Keratinocyte (primary cell): ENCODE measurements around the gene SMYD4. TPM values are rescaled to one million over a fixed set of nuclear protein-coding genes. Genes with fewer than 3 reads are reported as not detected.

Experiments
- DNase-seq: peaks from one replicate; pipeline ENCODE4 v3.0.0-alpha.2; 2011; ENCODE audit warnings: low read depth, missing footprints, low spot score
- FAIRE-seq: peaks from 2 replicates; lab custom pipeline; 2011; peaks lifted over from hg19 to GRCh38; lab: Jason Lieb, UNC
- H2AFZ ChIP-seq: 2 replicates; pipeline ENCODE4 v1.6.0; 2012; ENCODE audit warnings: low read length, control low read depth, inconsistent platforms; ENCODE audit not compliant: control insufficient read depth
- H3K27ac ChIP-seq: 2 replicates; pipeline ENCODE4 v1.5.1; 2011; ENCODE audit warnings: low read length; ENCODE audit not compliant: control insufficient read depth, insufficient read depth
- H3K27me3 ChIP-seq: 3 replicates; pipeline ENCODE4 v1.6.0; 2011; ENCODE audit warnings: low read length; ENCODE audit not compliant: control insufficient read depth, insufficient read depth; ENCODE audit errors: extremely low read depth
- H3K36me3 ChIP-seq, 2 experiments: 2 replicates in 1 of 2; 3 replicates in 1 of 2; pipeline ENCODE4 v1.5.1; 2011; ENCODE audit warnings: low read length in 2 of 2, mild to moderate bottlenecking in 1 of 2; ENCODE audit not compliant: control insufficient read depth in 2 of 2, insufficient read depth in 2 of 2; ENCODE audit errors: extremely low read depth in 1 of 2
- H3K4me1 ChIP-seq: 3 replicates; pipeline ENCODE4 v1.5.1; 2011; ENCODE audit warnings: low read length; ENCODE audit not compliant: control insufficient read depth, insufficient read depth; ENCODE audit errors: extremely low read depth
- H3K4me2 ChIP-seq: 3 replicates; pipeline ENCODE4 v1.6.0; 2011; ENCODE audit warnings: low read depth, low read length; ENCODE audit not compliant: control insufficient read depth, insufficient read depth; ENCODE audit errors: extremely low read depth
- H3K4me3 ChIP-seq, 3 experiments: fragments of 200-600 bp in 1 of 3; sonication (generic) in 1 of 3; 2 replicates in 2 of 3; 3 replicates in 1 of 3; pipeline ENCODE4 v1.5.1; 2011 to 2016; ENCODE audit warnings: low read length in 3 of 3, mild to moderate bottlenecking in 3 of 3, control low read depth in 2 of 3, inconsistent platforms in 1 of 3, low read depth in 1 of 3, mixed read lengths in 1 of 3, mixed run types in 1 of 3, moderate library complexity in 1 of 3; ENCODE audit not compliant: control insufficient read depth in 2 of 3, insufficient read depth in 2 of 3; ENCODE audit errors: extremely low read depth in 1 of 3
- H3K79me2 ChIP-seq: 2 replicates; pipeline ENCODE4 v1.6.0; 2012; ENCODE audit warnings: low read length; ENCODE audit not compliant: control insufficient read depth, insufficient read depth
- H3K9ac ChIP-seq: 3 replicates; pipeline ENCODE4 v1.6.0; 2011; ENCODE audit warnings: low read length; ENCODE audit not compliant: control insufficient read depth, insufficient read depth; ENCODE audit errors: extremely low read depth
- H3K9me1 ChIP-seq: 3 replicates; pipeline ENCODE4 v1.6.0; 2011; ENCODE audit warnings: low read length; ENCODE audit not compliant: control insufficient read depth, insufficient read depth; ENCODE audit errors: extremely low read depth
- H3K9me3 ChIP-seq: 2 replicates; pipeline ENCODE4 v1.5.1; 2012; ENCODE audit warnings: low read depth, low read length; ENCODE audit not compliant: control insufficient read depth
- H4K20me1 ChIP-seq: 3 replicates; pipeline ENCODE4 v1.6.0; 2011; ENCODE audit warnings: low read length; ENCODE audit not compliant: control insufficient read depth, insufficient read depth; ENCODE audit errors: extremely low read depth
- CTCF ChIP-seq, 3 experiments: IDR thresholded peaks in 1 of 3; conservative IDR thresholded peaks in 1 of 3; optimal IDR thresholded peaks in 1 of 3; 2 replicates in 2 of 3; 3 replicates in 1 of 3; pipeline versions ENCODE3 to v1.5.1; 2011; ENCODE audit warnings: low read length in 3 of 3, mild to moderate bottlenecking in 3 of 3, moderate library complexity in 2 of 3, control low read depth in 1 of 3, inconsistent platforms in 1 of 3; ENCODE audit not compliant: insufficient read depth in 2 of 3; ENCODE audit errors: extremely low read depth in 1 of 3
- EZH2 ChIP-seq: IDR thresholded peaks from one replicate; pipeline ENCODE4 v1.6.1; 2012; ENCODE audit warnings: inconsistent platforms, mild to moderate bottlenecking, low read length, moderate library complexity
- dilution Hi-C: fragments of 300-500 bp; cut with MboI; formaldehyde crosslinking; loops from one replicate; pipeline ENCODE4 v1.7.0; 2020; ENCODE audit warnings: low sequenced_read_pairs; ENCODE audit not compliant: extremely low pct_ligation_motif_present
- polyA plus RNA-seq, 5 experiments: library from polyadenylated mRNA; depleted of rRNA in 3 of 5; stranded (reverse) in 3 of 5; stranded (forward) in 1 of 5; unstranded in 1 of 5; fragments of >200 nt; gene quantifications; 1 replicate in 1 of 5; 2 replicates in 3 of 5; 3 replicates in 1 of 5; pipeline versions ENCODE4 v1.2.1 to v1.2.3, GENCODE V29; 2011 to 2012; ENCODE audit warnings: missing spikeins in 2 of 5, low read depth in 1 of 5, low replicate concordance in 1 of 5

The SMYD4 gene
- polyA plus RNA-seq, 1 donor (not counting 4 experiments of a cell fraction or from before 2014, with no cell fraction given) = 6.3 TPM

DNA sequence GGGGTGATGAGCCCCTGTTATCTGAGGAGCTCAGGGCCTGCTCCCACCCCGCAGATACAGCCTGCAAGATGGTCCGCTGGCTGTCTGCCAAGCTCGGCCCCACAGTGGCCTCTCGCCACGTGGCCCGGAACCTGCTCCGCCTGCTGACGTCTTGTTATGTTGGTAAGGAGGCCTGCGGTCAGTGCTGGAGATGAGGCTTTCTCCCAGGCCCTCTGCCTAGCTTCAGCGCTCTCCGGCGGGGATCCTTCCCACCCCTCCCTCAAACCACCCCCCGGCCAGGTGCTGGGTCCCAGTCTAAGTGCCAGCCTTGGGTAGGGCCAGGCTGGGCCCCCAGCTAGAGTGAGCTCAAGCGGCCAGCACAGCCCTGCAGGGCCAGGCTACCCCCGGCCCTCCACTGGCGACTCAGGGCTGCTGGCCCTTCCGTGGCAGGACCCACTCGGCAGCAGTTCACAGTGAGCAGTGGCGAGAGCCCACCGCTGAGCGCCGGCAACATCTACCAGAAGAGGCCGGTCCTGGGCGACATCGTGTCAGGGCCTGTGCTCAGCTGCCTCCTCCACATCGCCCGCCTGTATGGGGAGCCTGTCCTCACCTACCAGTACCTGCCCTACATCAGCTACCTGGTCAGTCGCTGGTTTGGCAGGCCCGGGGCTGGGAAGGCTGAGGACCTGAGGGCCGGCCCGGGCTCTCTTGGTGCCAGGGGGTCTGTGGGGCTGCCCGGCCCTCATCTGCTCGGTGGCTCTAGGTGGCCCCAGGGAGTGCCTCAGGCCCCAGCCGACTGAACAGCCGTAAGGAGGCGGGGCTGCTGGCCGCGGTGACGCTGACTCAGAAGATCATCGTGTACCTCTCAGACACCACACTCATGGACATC is 99.1 kb downstream of the SMYD4 start:
- FAIRE-seq (peak; percentile 92), DNase-seq (no peak)
- no peaks in the 10 kb centered on the region for H3K27me3 ChIP-seq
- H3K9me3 ChIP-seq = no peaks in the 10 kb centered on the region
- H3K4me1 ChIP-seq = peaks cover 14% of the 10 kb centered on the region
- dilution Hi-C loops = loop anchor here (5.0 kb wide), 1 partner anchor 52 kb away; no protein-coding TSS in a partner anchor
- TF ChIP-seq EZH2 = no peak
- TF ChIP-seq CTCF (optimal IDR thresholded peaks at IDR 0.05 in 1 of 3, IDR thresholded peaks at IDR 0.05 in 1 of 3, conservative IDR thresholded peaks at IDR 0.05 in 1 of 3; ENCODE audit: extremely low read depth in 1 of 3, insufficient read depth in 2 of 3, low read length in 3 of 3) = no peak
- peaks cover 11 to 13% of the 10 kb centered on the region in 2 experiments for H3K36me3 ChIP-seq
- no peaks in the 10 kb centered on the region for H4K20me1 ChIP-seq
- peak overlapping the region; percentile 67 for H3K4me2 ChIP-seq
- peak overlapping the region; percentile 60 for H3K27ac ChIP-seq
- peak overlapping the region; percentile 6 for H2AFZ ChIP-seq
- H3K9me1 ChIP-seq = no peaks in the 10 kb centered on the region
- H3K9ac ChIP-seq = peak overlapping the region; percentile 61
- H3K79me2 ChIP-seq = peaks cover 9% of the 10 kb centered on the region
- no peak overlapping the region for H3K4me3 ChIP-seq

DNA sequence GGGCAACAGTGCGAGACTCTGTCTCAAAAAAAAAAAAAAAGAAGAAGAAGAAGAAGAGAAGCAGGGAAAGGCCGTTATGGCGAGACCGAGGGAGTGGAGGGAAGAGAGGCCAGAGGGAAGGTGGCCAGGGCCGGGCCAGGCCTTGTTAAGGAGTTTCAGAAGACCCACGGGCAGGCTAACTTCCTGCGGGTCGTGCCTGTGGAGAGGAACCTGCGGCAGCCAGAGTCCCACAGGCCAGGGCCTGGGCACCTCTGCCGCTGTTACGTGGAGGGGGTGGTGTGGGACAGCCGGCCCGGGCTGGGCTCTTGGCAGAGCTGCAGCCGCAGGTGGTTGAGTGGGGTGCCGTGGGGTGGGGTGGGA is 99.8 kb downstream of the SMYD4 start:
- DNase-seq (no peak), FAIRE-seq (no peak)
- Histone ChIP-seq H3K4me3 (no peak overlapping the region), H3K4me2 (no peak overlapping the region), H3K9me1 (no peaks in the 10 kb centered on the region), H3K4me1 (peaks cover 17% of the 10 kb centered on the region), H3K79me2 (peaks cover 13% of the 10 kb centered on the region), H3K36me3 (peaks cover 11 to 13% of the 10 kb centered on the region in 2 experiments), H2AFZ (no peak overlapping the region), H3K27me3 (no peaks in the 10 kb centered on the region), H3K27ac (no peak overlapping the region), H3K9me3 (no peaks in the 10 kb centered on the region), H3K9ac (no peak overlapping the region), H4K20me1 (no peaks in the 10 kb centered on the region)
- TF ChIP-seq EZH2 (no peak), CTCF (optimal IDR thresholded peaks at IDR 0.05 in 1 of 3, IDR thresholded peaks at IDR 0.05 in 1 of 3, conservative IDR thresholded peaks at IDR 0.05 in 1 of 3; ENCODE audit: extremely low read depth in 1 of 3, insufficient read depth in 2 of 3, low read length in 3 of 3) (no peak)
- dilution Hi-C loops = loop anchor here (5.0 kb wide), 1 partner anchor 52 kb away; no protein-coding TSS in a partner anchor

Other genes starting within 250 kb of the SMYD4 start
- 12.7 to 17.0 TPM (median 13.9 TPM) in 3 replicates for gene SLC43A2, start 201.1 kb downstream of the SMYD4 start, polyA plus RNA-seq
- gene SCARF1, start 184.2 kb downstream of the SMYD4 start, polyA plus RNA-seq = 0.05 to 0.18 TPM (median 0.06 TPM) in 3 replicates
- gene RILP, start 180.0 kb downstream of the SMYD4 start, polyA plus RNA-seq = 3.1 to 4.5 TPM (median 3.2 TPM) in 3 replicates
- gene PRPF8, start 145.0 kb downstream of the SMYD4 start, polyA plus RNA-seq = 60.1 to 118 TPM (median 97.5 TPM) in 3 replicates
- 0.75 to 1.1 TPM (median 0.76 TPM) in 3 replicates for gene TLCD2, start 119.5 kb downstream of the SMYD4 start, polyA plus RNA-seq
- 4.2 to 9.5 TPM (median 7.3 TPM) in 3 replicates for gene WDR81, start 105.2 kb downstream of the SMYD4 start, polyA plus RNA-seq
- 0.93 to 1.5 TPM (median 0.96 TPM) in 3 replicates for gene SERPINF2, start 87.0 kb downstream of the SMYD4 start, polyA plus RNA-seq
- gene SERPINF1, start 67.8 kb downstream of the SMYD4 start, polyA plus RNA-seq = 17.3 to 29.8 TPM (median 23.2 TPM) in 3 replicates
- gene RPA1, start 103 bp upstream of the SMYD4 start, polyA plus RNA-seq = 70.5 to 79.7 TPM (median 74.9 TPM) in 3 replicates
- gene RTN4RL1, start 195.4 kb upstream of the SMYD4 start, polyA plus RNA-seq = 2.3 to 3.4 TPM (median 2.4 TPM) in 3 replicates
- 18.9 to 28.8 TPM (median 22.6 TPM) in 3 replicates for gene DPH1, start 200.3 kb upstream of the SMYD4 start, polyA plus RNA-seq
- 41.2 to 58.1 TPM (median 53.5 TPM) in 3 replicates for gene OVCA2, start 212.1 kb upstream of the SMYD4 start, polyA plus RNA-seq
- 0.64 to 1.1 TPM (median 0.92 TPM) in 3 replicates for gene HIC1, start 225.2 kb upstream of the SMYD4 start, polyA plus RNA-seq